Neural cell (in vitro differentiated cells): ENCODE data around the gene ASAP3.

Experiments used
- EP300 ChIP-seq: fragments of 450-650 bp; conservative IDR thresholded peaks from 2 replicates; pipeline ENCODE4 v1.6.1; 2014; ENCODE audit warnings: antibody characterized with exemption, mild to moderate bottlenecking, moderate library complexity; ENCODE audit not compliant: poor library complexity, severe bottlenecking
- EZH2 ChIP-seq: fragments of 200-600, 300-800 bp; shearing (Covaris generic), sonication (generic); IDR thresholded peaks from 2 replicates; pipeline ENCODE4 v1.6.1; 2014; ENCODE audit warnings: antibody characterized with exemption, low read length, borderline replicate concordance, mild to moderate bottlenecking; ENCODE audit not compliant: insufficient read depth, poor library complexity, severe bottlenecking
- MXI1 ChIP-seq: fragments of 450-650 bp; conservative IDR thresholded peaks from 2 replicates; pipeline ENCODE4 v1.6.1; 2014; ENCODE audit warnings: antibody characterized with exemption, mild to moderate bottlenecking; ENCODE audit not compliant: poor library complexity, severe bottlenecking
- POLR2AphosphoS5 ChIP-seq: IDR thresholded peaks from 2 replicates; pipeline ENCODE4 v1.6.1; 2012
- SMC3 ChIP-seq: fragments of 450-650 bp; conservative IDR thresholded peaks from 2 replicates; pipeline ENCODE4 v1.6.1; 2014; ENCODE audit warnings: antibody characterized with exemption, mild to moderate bottlenecking, moderate library complexity; ENCODE audit not compliant: poor library complexity
- TAF1 ChIP-seq: IDR thresholded peaks from 2 replicates; pipeline ENCODE4 v1.6.1; 2012; ENCODE audit warnings: low read depth
- TF ChIP-seq, protein P1 (sequence below): fragments of 450-650 bp; IDR thresholded peaks from 2 replicates; pipeline ENCODE4 v1.5.1; 2014; ENCODE audit warnings: antibody characterized with exemption, mild to moderate bottlenecking, moderate library complexity; ENCODE audit not compliant: poor library complexity, severe bottlenecking

DNA sequence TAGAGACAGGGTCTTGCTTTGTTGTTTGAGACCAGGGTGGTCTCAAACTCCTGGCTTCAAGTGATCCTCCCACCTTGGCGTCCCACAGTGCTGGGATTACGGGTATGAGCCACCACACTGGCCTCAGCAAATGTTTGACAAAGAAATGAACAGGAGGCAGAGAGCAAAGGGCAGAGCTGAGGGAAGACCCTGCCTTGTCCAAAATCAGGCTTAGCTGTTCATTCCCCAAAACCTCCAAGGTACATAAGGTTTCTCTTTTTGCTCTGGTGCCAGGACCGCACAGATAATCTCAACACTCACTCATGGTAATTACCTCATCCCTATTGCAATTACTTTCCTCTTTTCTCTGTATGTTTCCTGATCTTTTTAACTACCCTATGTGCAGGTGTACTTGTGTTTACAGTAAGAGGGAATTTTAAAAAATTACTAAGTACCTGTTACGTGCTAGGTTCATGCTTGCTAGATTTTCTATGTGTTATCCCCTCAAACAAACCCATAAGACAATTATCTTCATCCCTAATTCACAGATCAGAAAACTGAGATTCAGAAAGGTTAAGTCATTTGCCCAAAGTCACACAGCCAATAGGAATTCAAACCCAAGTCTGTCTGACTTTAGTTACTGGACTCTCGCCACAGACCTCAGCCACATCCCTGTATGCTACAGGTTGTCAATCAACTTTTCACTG, 11.5 kb downstream of the ASAP3 start:
- TF ChIP-seq EP300: no peak
- no peak for TF ChIP-seq TAF1
- TF ChIP-seq, protein P1, sequence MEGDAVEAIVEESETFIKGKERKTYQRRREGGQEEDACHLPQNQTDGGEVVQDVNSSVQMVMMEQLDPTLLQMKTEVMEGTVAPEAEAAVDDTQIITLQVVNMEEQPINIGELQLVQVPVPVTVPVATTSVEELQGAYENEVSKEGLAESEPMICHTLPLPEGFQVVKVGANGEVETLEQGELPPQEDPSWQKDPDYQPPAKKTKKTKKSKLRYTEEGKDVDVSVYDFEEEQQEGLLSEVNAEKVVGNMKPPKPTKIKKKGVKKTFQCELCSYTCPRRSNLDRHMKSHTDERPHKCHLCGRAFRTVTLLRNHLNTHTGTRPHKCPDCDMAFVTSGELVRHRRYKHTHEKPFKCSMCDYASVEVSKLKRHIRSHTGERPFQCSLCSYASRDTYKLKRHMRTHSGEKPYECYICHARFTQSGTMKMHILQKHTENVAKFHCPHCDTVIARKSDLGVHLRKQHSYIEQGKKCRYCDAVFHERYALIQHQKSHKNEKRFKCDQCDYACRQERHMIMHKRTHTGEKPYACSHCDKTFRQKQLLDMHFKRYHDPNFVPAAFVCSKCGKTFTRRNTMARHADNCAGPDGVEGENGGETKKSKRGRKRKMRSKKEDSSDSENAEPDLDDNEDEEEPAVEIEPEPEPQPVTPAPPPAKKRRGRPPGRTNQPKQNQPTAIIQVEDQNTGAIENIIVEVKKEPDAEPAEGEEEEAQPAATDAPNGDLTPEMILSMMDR: no peak
- no peak for TF ChIP-seq SMC3
- no peak for TF ChIP-seq MXI1
- no peak for TF ChIP-seq POLR2AphosphoS5
- no peak for TF ChIP-seq EZH2
